ENCODE data around the gene FRMD4A. TPM values are rescaled to one million over a fixed set of nuclear protein-coding genes. Genes with fewer than 3 reads are reported as not detected.
"Not testable (repeated sequence)": the region's sequence is repeated elsewhere in the genome, so short reads cannot be mapped to it uniquely, and the experiment has no call there.

FRMD4A gene
- total and polyA plus RNA-seq, 2 experiments from 2014 or later, result 11.9 to 17.5 TPM

GRCh38 chr10:13956826-13957225, 373.9 kb downstream of the FRMD4A start:
- DNase-seq, result peak; percentile 86

GRCh38 chr10:13955409-13956068, 375.2 kb downstream of the FRMD4A start:
- Histone ChIP-seq H3K4me2 (ENCODE audit: unreplicated experiment) (no peak overlapping the region), H3K36me3 (ENCODE audit: low read depth) (no peaks in the 10 kb centered on the region), H4K20me1 (ENCODE audit: insufficient read depth) (no peaks in the 10 kb centered on the region), H3F3A (ENCODE audit: insufficient read depth) (peaks cover 25% of the 10 kb centered on the region), H3K9me2 (ENCODE audit: insufficient read depth) (no peaks in the 10 kb centered on the region), H3K79me2 (ENCODE audit: insufficient read depth) (no peaks in the 10 kb centered on the region), H3K9ac (no peak overlapping the region), H3K27me3 (replicated peaks; ENCODE audit: insufficient read depth) (no peaks in the 10 kb centered on the region), H3K4me1 (ENCODE audit: insufficient read depth) (peaks cover 21% of the 10 kb centered on the region), H2AFZ (no peak overlapping the region), H3K4me3 (no peak overlapping the region), H3K27ac (no peak overlapping the region), H3K9me3 (ENCODE audit: low read depth) (no peaks in the 10 kb centered on the region)
- WGBS, 2 experiments (ENCODE audit: low coverage in 1 of 2, low lambda C conversion rate in 2 of 2, missing lambda C conversion rate in 2 of 2), result 52 to 53% methylated on average over 7 of the region's 7 CpGs
- in situ Hi-C loops (cut with MboI), result loop anchor here (10.0 kb wide), 1 partner anchor 161 kb away; no protein-coding TSS in a partner anchor
- no peak for DNase-seq
- TF ChIP-seq EZH2phosphoT487 (IDR thresholded peaks at IDR 0.05; ENCODE audit: insufficient read depth, low read depth) (no peak), EZH2 (IDR thresholded peaks at IDR 0.05; ENCODE audit: insufficient read depth, poor library complexity, severe bottlenecking) (no peak)

More at GRCh38 chr10:13956826-13957225, 373.9 kb downstream of the FRMD4A start:
- Histone ChIP-seq H3K4me3 (no peak overlapping the region), H3K9me3 (ENCODE audit: low read depth) (no peaks in the 10 kb centered on the region), H3F3A (ENCODE audit: insufficient read depth) (peaks cover 27% of the 10 kb centered on the region), H2AFZ (peak overlapping the region; percentile 49), H3K9me2 (ENCODE audit: insufficient read depth) (no peaks in the 10 kb centered on the region), H3K27ac (peak overlapping the region; percentile 50), H3K36me3 (ENCODE audit: low read depth) (no peaks in the 10 kb centered on the region), H4K20me1 (ENCODE audit: insufficient read depth) (no peaks in the 10 kb centered on the region), H3K9ac (peak overlapping the region; percentile 36), H3K27me3 (replicated peaks; ENCODE audit: insufficient read depth) (no peaks in the 10 kb centered on the region), H3K4me1 (ENCODE audit: insufficient read depth) (peaks cover 29% of the 10 kb centered on the region), H3K79me2 (ENCODE audit: insufficient read depth) (no peaks in the 10 kb centered on the region), H3K4me2 (ENCODE audit: unreplicated experiment) (peak overlapping the region; percentile 12)
- in situ Hi-C loops (cut with MboI), result loop anchor here (10.0 kb wide), 1 partner anchor 162 kb away; no protein-coding TSS in a partner anchor
- TF ChIP-seq EZH2 (IDR thresholded peaks at IDR 0.05; ENCODE audit: insufficient read depth, poor library complexity, severe bottlenecking), result no peak
- 21 to 23% methylated on average over 8 of the region's 8 CpGs for WGBS, 2 experiments (ENCODE audit: low coverage in 1 of 2, low lambda C conversion rate in 2 of 2, missing lambda C conversion rate in 2 of 2)

GRCh38 chr10:13954195-13954594, 376.5 kb downstream of the FRMD4A start:
- H3K79me2 ChIP-seq (ENCODE audit: insufficient read depth); H3K9me2 ChIP-seq (ENCODE audit: insufficient read depth); H3K9me3 ChIP-seq (ENCODE audit: low read depth); DNase-seq; H3K27ac ChIP-seq; H3K4me3 ChIP-seq; H3K36me3 ChIP-seq (ENCODE audit: low read depth); H3K4me2 ChIP-seq (ENCODE audit: unreplicated experiment); H3K9ac ChIP-seq; H2AFZ ChIP-seq; H4K20me1 ChIP-seq (ENCODE audit: insufficient read depth); H3K27me3 ChIP-seq (replicated peaks; ENCODE audit: insufficient read depth): not testable (repeated sequence)
- Histone ChIP-seq H3F3A (ENCODE audit: insufficient read depth) (peaks cover 26% of the 10 kb centered on the region), H3K4me1 (ENCODE audit: insufficient read depth) (peaks cover 28% of the 10 kb centered on the region)
- WGBS, 2 experiments (ENCODE audit: low coverage in 1 of 2, low lambda C conversion rate in 2 of 2, missing lambda C conversion rate in 2 of 2), result 90 to 92% methylated on average over 8 of the region's 8 CpGs
- in situ Hi-C loops (cut with MboI), result loop anchor here (10.0 kb wide), 1 partner anchor 159 kb away; no protein-coding TSS in a partner anchor

- H3K27me3 ChIP-seq (replicated peaks; ENCODE audit: insufficient read depth), result no peaks in the 10 kb centered on the region
- no peak overlapping the region for H3K4me3 ChIP-seq
- H3K79me2 ChIP-seq (ENCODE audit: insufficient read depth), result no peaks in the 10 kb centered on the region
- H3K4me2 ChIP-seq (ENCODE audit: unreplicated experiment), result no peak overlapping the region
- H3F3A ChIP-seq (ENCODE audit: insufficient read depth), result peaks cover 26% of the 10 kb centered on the region
- H3K9me2 ChIP-seq (ENCODE audit: insufficient read depth), result no peaks in the 10 kb centered on the region
- peak; percentile 61 for DNase-seq
- TF ChIP-seq EZH2 (IDR thresholded peaks at IDR 0.05; ENCODE audit: insufficient read depth, poor library complexity, severe bottlenecking), result no peak
- no peak for TF ChIP-seq EZH2phosphoT487 (IDR thresholded peaks at IDR 0.05; ENCODE audit: insufficient read depth, low read depth)
- no peaks in the 10 kb centered on the region for H4K20me1 ChIP-seq (ENCODE audit: insufficient read depth)
- no peaks in the 10 kb centered on the region for H3K36me3 ChIP-seq (ENCODE audit: low read depth)
- 85% methylated on average over 4 of the region's 4 CpGs for WGBS, 2 experiments (ENCODE audit: low coverage in 1 of 2, low lambda C conversion rate in 2 of 2, missing lambda C conversion rate in 2 of 2)
- in situ Hi-C loops (cut with MboI), result loop anchor here (10.0 kb wide), 1 partner anchor 159 kb away; no protein-coding TSS in a partner anchor
- no peak overlapping the region for H3K9ac ChIP-seq
- no peak overlapping the region for H2AFZ ChIP-seq
- peaks cover 32% of the 10 kb centered on the region for H3K4me1 ChIP-seq (ENCODE audit: insufficient read depth)
- no peak overlapping the region for H3K27ac ChIP-seq
- no peaks in the 10 kb centered on the region for H3K9me3 ChIP-seq (ENCODE audit: low read depth)
Observed at GRCh38 chr10:13953371-13953770, 377.4 kb downstream of the FRMD4A start.
